A549 (cell line): ENCODE data around the gene PHF20.

Experiments used
- BHLHE40 ChIP-seq: IDR thresholded peaks from 2 replicates; pipeline ENCODE4 v1.6.1; 2012; ENCODE audit warnings: low read depth, low read length, inconsistent platforms
- CHD2 ChIP-seq: fragments of 150-350 bp; IDR thresholded peaks from 2 replicates; pipeline ENCODE4 v1.6.1; 2014; ENCODE audit warnings: low read length; ENCODE audit not compliant: partially characterized antibody
- CTCF ChIP-seq: fragments of >200 bp; sonication (Bioruptor Twin); formaldehyde crosslinking; IDR thresholded peaks from 3 replicates; pipeline ENCODE4 v1.5.1; 2016
- EP300 ChIP-seq, 2 experiments: fragments of >200 bp; sonication (Bioruptor Twin); formaldehyde crosslinking; IDR thresholded peaks; 2 replicates in 1 of 2; 3 replicates in 1 of 2; pipeline ENCODE4 v1.6.1; 2016 to 2017
- HMGXB4 ChIP-seq: fragments of 250-450 bp; sonication (Bioruptor Pico); IDR thresholded peaks from 2 replicates; pipeline ENCODE4 v1.5.0; 2021; ENCODE audit warnings: mild to moderate bottlenecking, moderate library complexity, borderline replicate concordance
- JUN ChIP-seq, 2 experiments: fragments of >200 bp; sonication (Bioruptor Twin); formaldehyde crosslinking; IDR thresholded peaks; 2 replicates in 1 of 2; 3 replicates in 1 of 2; pipeline ENCODE4 v1.6.1; 2016 to 2017
- KDM1A ChIP-seq: fragments of 200-600 bp; sonication (generic); IDR thresholded peaks from 2 replicates; pipeline ENCODE4 v1.6.1; 2016; ENCODE audit warnings: low read depth, mild to moderate bottlenecking
- MAFK ChIP-seq: fragments of 450-650 bp; IDR thresholded peaks from 2 replicates; pipeline ENCODE4 v1.6.1; 2014; ENCODE audit not compliant: partially characterized antibody
- NPAS2 ChIP-seq: fragments of 250-450 bp; sonication (Bioruptor Pico); IDR thresholded peaks from 2 replicates; pipeline ENCODE4 v1.8.0; 2022; ENCODE audit warnings: mild to moderate bottlenecking, moderate library complexity, borderline replicate concordance
- POLR2A ChIP-seq: IDR thresholded peaks from 2 replicates; pipeline ENCODE4 v1.6.1; 2012; ENCODE audit warnings: mild to moderate bottlenecking, low read length
- SMC3 ChIP-seq: fragments of >200 bp; sonication (Bioruptor Twin); formaldehyde crosslinking; IDR thresholded peaks from 3 replicates; pipeline ENCODE4 v1.6.1; 2018; ENCODE audit warnings: inconsistent platforms
- SREBF2 ChIP-seq: fragments of 450-650 bp; IDR thresholded peaks from 2 replicates; pipeline ENCODE4 v1.6.1; 2014; ENCODE audit warnings: mild to moderate bottlenecking, moderate library complexity

GRCh38 chr20:35918021-35918420, 146.2 kb downstream of the PHF20 start:
- TF ChIP-seq CTCF (no peak), CHD2 (no peak), BHLHE40 (no peak), JUN (IDR thresholded peaks at IDR 0.05) (no peak), EP300 (IDR thresholded peaks at IDR 0.05) (no peak), POLR2A (no peak), NPAS2 (CRISPR knock-in tag) (no peak), KDM1A (no peak), SMC3 (no peak), MAFK (no peak), SREBF2 (no peak), HMGXB4 (no peak)
